ENCODE measurements around the gene TIAM1.

TIAM1 gene

DNA sequence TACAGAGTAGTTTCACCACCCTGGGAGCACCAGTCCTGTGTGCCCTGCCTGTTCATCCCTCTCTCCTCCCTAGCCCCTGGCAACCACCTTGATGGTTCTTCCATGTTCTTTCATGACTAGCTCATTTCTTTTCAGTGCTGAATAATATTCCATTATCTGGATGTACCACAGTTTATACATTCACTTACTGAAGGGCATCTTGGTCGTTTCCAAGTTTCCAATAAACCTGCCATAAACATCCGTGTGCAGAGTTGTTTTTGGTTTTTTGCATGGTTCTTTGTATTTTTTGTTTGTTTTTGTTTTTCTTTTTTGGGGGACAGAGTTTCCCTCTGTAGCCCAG is 13.9 kb downstream of the TIAM1 start:
- no peak for DNase-seq (ENCODE audit: low read depth in 2 of 2)

DNA sequence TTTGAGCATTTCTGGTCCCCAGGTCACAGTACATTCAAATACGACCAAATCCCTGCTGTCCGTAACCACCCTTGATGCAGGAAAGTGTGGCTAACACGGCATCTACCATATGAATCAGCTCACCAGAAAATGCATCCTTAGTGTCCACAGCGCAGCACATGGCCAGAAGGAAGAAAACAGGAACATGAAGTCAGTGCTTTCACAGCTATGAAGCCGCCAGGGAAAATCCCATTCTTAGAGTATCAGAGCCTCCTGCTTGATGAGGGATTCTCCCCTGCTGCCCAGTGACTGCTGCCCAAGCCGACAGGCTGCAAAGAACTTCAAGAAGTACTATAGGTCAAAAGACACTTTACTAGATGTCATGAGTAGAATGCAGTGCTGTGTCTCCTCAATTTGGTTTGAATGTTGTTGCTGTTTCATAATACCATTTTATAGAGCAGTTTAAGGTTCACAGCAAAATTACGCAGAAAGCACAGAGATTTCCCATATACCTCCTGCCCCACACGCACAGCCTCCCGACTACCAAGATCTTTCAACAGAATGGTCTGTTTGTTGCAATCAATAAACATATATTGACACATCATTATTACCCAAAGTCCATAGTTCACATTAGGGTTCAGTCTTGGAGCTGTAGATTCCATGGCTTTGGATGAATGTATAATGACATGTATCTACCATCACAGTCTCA is 14.5 kb downstream of the TIAM1 start:
- DNase-seq (ENCODE audit: low read depth in 2 of 2) = no peak

DNA sequence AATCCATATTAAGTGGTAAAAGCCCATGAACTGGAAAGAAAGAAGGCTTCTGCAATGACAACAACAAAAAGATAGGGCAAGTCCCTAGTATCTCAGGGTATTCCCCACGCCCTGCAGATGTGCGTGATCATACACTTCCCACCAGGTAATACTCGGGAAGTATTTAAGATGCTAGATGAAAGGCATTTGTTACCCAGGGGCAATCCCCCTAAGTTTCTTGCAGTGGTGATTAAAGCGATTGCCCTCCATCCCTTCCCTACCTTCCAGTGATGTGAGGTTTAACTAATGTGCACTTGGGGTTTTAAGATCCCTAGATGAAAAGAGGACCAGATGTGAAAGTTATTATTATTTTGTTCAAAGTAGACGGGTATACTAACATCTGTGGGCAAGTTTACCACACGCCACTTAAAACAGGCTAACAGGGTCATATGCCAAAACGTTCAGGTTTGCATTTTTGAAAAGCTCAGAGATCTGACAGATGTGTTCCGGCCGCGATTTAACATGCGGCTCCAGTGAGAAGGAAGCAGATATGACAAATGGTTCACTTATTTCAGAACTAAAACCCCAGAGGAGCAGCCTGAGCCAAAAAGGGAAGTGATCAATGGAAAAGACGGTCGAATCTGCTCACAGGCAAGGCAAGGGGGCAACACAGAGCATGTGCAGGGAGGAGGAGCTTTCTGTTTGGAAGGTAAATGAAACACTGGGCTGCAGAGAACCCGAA is 17.4 kb downstream of the TIAM1 start:
- DNase-seq (ENCODE audit: low read depth in 2 of 2) = no peak

DNA sequence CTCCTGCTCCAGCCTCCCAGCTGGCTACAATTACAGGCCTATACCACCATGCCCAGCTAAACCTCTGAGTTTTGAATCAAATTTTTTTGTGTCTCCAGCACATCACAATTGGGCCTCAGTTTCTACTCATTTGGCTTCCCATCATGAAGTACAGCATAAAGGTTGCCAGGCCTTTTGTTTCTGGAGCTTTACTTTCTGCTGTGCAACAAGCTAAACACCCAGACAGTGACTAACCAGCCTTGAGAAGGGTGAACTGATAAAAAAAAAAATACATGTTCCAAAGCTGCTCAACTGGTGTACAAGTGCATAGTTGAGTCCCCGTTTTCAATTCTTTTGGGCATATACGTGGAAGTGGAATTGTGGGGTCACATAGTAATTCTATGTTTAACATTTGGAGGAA is 25.1 kb downstream of the TIAM1 start:
- DNase-seq (ENCODE audit: low read depth in 2 of 2) = no peak

DNA sequence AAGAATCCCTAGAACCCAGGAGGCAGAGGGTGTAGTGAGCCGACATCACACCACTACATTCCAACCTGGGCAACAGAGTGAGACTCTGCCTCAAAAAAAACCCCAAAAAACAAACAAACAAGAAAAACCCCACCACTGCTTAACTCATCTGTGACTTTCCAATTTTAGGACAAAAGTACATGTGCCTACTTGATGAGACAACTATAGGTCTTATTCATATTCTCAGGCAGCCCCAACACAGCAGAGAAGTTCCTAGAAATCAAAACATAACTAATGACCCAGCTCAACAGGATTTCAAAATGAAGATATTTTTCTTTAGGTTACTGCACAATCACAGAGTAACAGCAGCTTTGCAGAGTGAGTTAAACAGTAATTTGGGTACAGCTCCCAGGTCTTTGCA is 26.4 kb downstream of the TIAM1 start:
- no peak for DNase-seq (ENCODE audit: low read depth in 2 of 2)

DNA sequence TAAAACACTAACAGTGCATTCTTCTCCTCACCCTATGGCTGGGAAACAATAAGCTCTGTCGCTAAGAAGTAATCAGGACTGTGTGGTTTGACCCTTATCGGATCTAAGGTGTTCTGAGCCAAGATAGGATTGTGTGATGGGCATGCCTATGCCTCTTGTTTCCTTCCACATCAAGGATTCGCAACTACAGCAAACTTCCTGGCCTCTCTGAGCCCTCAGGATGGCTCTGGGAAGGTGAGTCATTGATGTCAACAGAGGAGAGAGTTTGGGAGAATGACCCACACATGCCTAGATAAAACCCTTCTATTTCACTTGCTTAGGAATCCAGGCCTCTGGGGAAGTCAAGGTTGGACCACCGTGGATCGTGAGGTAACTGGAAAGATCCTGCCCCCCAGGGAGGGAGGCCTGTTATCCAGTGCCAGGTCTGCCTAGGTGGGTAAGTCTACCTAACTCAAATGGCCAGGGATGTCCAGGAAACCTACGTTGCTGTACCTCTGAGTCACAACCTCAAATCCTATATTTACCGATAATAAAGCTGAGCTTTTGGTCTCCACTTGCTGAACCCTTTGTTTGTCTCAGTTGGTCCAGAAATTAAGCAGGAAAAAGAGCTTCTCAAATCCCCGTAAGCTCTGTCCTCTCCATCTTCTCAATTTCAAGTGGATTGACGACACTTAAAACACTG is 27.4 kb downstream of the TIAM1 start:
- DNase-seq (ENCODE audit: low read depth in 2 of 2) = no peak

DNA sequence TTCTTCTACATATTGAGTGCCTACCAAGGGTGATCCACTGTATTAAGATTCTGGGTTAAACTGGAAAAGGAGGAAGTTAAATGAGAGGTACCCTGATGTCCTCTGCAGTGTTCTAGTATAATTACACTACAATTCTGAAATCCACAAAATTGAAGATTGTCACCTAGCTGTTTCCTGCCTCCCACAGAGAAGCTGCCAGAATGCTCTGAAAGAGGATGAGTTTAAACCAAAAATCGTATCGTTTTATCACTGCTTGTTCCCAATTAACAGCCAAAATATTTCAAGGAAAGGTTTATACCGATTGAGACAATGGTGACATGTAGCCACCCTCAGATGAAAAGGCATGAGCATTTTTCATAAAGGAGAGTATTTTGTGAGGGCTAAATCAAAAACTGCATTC is 28.0 kb downstream of the TIAM1 start:
- DNase-seq (ENCODE audit: low read depth in 2 of 2) = no peak

DNA sequence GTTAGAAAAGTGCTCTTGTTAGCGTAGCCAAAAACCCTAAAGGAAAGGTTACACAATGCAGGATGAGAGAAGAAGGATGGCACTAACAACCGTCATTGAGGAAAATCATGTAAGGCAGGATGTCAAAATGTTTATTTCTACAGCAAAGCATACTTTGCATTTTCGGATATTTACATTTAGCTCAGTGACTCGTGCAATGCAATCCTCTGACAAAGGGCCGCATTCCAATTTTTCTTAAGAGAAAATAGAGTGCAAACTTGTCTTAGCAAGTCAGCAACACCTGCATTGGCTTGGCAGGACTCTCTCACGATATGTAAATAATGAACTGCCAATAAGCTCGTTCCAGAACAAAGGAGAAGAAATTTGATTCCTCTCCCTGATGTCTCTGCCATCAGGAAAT is 33.3 kb downstream of the TIAM1 start:
- DNase-seq (ENCODE audit: low read depth in 2 of 2) = no peak

DNA sequence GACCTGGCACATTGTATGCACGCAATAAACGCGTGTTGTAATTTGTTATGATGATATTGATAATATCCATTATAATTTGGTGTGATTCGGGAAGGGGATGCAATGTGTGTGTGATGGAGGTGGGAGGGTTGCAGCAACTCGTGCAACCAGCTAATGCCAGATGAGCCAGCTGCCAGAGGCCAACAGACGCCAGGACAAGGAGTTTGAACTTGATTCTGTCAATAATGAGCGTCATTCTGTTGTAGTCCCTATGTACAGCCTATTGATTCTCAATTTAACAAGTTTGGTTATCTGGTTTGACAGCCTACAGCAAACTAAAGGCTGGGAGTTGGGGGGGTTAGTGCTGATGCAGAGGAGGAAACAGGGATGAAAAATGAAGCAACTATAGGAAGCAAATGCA is 35.5 kb downstream of the TIAM1 start:
- DNase-seq (ENCODE audit: low read depth in 2 of 2) = no peak

DNA sequence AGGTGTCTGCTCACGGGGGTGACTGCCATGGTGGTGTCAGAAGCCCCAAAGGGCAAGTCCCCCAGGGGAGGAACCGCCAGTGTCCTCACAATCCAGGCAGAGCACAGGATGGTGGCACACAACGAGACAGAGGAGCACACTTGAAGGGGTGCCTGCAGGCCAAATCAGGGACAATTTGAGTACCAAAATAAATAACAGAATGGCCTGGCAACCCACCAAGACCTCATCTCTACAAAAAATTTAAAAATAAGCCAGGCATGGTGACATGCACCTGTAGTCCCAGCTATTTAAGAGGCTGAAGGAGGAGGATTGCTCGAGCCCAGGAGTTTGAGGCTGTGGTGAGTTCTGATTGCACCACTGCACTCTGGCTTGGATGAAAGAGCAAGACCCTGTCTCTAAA is 38.2 kb downstream of the TIAM1 start:
- DNase-seq (ENCODE audit: low read depth in 2 of 2) = no peak

DNA sequence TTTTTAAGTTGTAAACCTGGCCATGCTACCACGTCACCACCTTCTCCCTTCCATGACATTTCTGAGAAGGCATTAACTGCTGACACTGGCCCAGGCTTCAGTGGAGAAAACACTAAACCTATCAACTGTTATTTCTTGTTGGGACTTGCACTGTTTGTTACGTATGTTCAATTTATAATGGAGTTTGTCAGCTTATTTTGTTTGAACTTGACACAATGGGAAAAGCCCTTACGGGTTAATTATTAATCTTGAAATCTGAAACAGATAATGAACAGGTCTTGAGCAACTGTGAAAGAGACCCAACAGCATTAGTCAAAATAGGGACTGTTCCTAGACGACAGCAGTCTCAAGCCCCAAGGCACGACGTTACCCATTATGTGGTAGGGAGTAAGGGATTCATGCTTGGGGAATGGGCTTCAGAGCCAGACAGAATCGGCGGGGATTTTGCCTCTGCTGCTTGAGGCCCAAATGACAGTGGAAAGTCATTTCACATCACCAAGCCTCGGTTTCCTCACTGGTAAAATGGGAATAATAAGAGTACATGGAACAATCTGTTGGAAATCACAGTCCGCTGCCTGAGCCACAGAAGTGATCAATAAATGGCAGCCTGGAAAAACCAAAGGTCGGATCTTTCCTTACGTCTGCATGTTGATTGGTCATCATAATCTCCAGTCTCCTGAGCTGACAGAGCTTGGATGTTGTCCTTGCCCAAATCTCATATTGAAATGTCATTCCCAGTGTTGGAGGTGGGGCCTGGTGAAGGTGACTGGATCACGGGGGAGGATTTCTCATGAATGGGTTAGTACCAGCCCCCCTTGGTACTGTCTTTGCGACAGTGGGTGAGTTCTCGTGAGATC is 44.5 kb downstream of the TIAM1 start:
- DNase-seq (ENCODE audit: low read depth in 2 of 2) = no peak

DNA sequence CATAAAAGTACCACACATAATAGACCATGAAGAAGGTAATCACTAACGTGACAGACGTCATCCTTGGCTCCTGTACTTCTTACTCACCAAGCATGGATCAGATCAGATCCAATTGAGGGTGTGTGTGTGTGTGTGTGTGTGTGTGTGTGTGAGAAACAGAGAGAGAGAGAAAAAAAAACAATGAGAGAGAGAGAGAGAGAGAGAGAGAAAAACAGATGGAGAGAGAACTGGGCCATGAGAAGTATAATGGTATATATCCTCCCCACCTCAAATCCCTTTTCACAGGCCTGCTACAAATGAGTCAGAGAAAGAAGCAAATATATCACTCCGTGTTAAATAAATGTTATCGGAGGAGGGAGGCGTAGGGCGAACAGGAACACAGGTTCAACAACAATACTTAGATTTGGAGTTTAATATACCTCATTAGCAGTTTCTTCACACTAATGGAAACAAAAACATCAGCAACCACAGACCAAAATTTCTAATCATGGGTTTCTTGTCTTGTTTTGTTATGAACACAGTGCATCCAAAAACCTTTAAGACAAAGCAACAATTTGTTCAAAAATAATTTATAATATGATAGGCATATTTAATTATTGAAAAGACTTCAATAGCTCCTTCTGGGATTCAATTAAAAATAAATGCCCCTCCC is 45.3 kb downstream of the TIAM1 start:
- DNase-seq (ENCODE audit: low read depth in 2 of 2) = no peak

DNA sequence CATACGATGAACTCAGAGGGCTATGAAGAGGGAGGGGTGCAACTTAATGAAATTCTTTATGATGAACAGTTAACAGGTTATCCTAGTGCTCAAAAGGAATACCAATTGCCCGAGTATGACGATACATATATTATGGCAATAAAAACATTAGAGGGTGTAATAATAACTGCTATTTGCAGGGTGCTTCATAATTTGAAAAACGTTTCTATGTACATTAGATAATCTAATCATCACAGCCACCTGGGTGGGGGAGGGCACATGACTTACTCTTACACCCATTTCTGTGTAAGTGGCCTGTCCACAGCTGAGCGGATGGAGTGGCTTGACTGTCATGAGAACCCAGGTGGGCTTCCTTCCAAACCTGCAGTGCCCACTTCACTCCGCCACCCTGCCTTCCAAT is 46.3 kb downstream of the TIAM1 start:
- DNase-seq (ENCODE audit: low read depth in 2 of 2) = no peak

DNA sequence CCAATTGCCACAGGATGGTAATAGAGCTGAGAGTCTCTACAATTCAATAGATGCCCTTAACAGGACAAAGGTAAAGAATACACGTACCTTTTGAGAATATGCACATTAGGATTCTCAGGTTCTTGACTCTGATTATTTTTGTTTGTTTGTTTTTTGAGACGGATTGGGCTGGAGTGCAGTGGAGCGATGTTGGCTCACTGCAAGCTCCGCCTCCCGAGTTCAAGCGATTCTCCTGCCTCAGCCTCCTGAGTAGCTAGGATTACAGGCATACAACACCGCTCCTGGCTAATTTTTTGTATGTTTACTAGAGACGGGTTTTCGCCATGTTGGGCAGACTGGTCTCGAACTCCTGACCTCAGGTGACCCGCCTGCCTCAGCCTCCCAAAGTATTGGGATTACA is 48.4 kb downstream of the TIAM1 start:
- DNase-seq (ENCODE audit: low read depth in 2 of 2) = no peak

DNA sequence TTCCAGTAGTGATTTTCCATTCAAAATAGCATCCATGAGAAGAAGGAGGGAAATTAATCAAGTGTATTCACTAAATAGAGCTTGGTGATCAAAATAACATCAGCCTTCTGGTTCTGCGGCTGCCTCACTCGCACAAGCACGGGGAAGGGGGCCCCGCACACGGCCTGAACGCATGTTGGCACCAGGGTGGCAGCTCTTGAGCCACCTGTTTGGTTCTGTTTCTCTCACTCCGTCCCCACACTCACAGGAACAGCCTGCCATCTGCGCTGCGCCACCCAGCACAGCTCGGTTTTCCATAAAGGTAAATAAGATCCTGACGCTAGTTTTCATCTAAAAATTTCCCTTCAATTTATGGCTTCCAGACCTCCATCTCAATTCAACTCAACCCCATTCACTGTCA is 49.4 kb downstream of the TIAM1 start:
- no peak for DNase-seq (ENCODE audit: low read depth in 2 of 2)

DNA sequence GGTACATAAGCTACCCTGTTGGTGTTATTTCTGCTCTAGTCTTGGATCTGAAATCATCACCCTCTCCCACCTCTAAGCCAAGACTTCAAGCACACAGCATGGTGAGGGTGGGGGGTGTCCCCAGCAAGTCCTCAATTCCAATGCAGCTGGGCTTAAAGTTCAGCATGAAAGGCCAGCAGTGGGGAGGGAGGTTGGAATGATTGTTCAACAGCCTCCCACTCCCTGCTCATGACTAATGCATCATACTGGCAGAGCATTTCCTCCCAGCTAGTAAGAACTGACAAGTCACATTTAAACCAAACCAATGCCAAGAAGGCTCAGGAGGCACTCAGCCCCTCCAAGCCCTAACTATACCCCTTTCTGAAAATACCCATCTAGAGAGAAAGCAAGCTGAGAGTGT is 50.1 kb downstream of the TIAM1 start:
- DNase-seq (ENCODE audit: low read depth in 2 of 2) = peak; percentile 37 to 39

DNA sequence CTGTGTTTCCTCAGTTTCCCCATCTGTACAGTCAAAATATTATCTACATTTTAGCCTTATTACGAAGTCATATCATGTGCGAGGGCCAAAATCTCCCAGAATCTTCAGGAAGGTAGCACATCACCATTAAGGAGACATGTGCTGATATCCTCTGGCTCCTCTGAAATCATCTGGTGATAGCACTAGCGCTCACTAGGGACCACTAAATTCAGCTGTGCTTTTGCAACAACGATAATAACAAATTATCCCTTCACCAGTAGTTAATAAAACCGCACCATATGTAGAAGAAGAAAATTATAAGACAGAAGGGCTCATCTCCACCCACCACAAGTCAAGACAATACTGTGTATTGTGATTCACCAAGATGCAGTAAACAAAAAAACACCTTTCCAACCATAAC is 53.3 kb downstream of the TIAM1 start:
- DNase-seq (ENCODE audit: low read depth in 2 of 2) = no peak

DNA sequence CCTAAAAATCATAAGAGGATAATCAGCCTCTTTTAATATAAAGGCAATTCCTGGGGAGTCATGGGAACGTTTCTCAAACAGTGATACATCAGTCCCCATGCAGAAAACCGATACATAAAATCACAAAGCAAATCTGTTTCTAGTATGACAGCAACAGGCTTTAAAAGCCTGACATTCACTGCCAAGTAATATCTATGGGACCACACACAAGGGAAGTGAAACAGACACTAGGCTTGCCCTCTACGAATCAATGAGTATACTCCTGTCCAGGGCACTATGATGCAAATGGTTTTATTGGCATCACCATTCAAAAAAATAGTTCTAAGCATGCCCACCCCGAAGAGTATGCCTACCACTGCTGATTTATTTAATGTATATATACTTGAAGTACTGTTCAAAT is 54.4 kb downstream of the TIAM1 start:
- DNase-seq (ENCODE audit: low read depth in 2 of 2) = no peak

DNA sequence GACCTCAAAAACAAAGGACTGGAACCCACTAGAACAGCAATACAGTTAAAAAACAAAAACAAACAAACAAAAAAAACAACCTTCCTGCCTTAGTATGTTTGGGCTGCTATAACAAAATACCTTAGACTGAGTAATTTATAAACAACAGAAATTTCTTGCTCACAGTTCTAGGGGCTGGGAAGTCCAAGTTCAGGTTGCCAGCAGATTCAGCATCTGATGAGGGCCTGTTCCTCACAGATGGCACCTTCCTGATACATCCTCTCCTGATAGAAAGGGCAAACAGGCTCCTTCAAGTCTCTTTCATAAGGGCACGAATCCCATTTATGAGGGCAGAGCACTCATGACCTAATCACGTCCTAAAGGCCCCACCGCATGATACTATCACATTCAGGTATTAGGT is 55.9 kb downstream of the TIAM1 start:
- DNase-seq (ENCODE audit: low read depth in 2 of 2) = no peak

DNA sequence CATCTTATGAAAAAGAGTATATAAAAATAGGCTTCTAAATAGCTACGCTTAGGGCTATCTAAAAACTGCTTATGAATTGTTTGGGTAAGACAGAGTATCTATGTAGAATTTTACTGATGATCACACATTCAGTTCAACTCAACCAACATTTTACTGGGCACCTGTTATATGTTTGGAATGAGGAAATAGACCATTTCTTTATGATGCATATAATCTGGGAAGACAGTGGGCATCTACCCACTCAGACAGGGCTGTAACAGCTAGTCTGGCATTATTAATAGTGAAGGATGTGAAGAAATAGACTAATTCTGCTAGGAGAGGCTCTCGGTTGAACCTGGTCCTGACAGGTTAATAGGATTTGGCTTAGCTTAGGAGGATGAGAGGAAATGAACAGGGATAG is 56.9 kb downstream of the TIAM1 start:
- no peak for DNase-seq (ENCODE audit: low read depth in 2 of 2)

DNA sequence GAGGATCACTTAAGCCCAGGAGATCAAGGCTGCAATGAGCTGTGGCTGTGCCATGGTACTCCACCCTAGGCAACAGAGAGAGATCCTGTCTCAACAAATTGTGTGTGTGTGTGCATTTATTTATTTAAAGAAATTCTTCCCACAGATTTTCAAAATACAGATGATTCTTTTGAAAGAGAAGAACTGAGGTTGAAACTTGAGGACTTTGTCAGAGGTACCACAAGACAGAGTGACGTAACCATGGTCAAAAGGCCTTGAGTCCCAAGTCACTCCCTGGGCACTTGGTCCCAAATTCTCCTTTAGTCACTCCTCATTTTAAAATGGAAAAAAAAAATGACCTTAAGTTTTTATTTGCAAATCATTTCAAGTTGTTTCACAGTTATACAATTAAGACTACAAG is 57.4 kb downstream of the TIAM1 start:
- no peak for DNase-seq (ENCODE audit: low read depth in 2 of 2)

Data from stimulated activated CD4-positive, alpha-beta T cell treated with anti-CD3 and anti-CD28 coated beads, Interleukin-1b, Interleukin-23, amount 100 ng/mL, for 4 hours (primary cell).